Endothelial cell of umbilical vein (primary cell): ENCODE measurements around the gene SLC1A3. TPM values are rescaled to one million over a fixed set of nuclear protein-coding genes. Genes with fewer than 3 reads are reported as not detected.

Source experiments
- BruUV-seq: library from RNA; stranded (reverse); fragments of 400-500 nt; replicated peaks from 2 replicates; lab custom pipeline; 2021; lab: Mats Ljungman, UMichigan
- CTCF ChIA-PET: fragments of 300-600, 350-600 bp; sonication (Branson Sonifier 250); formaldehyde crosslinking; loops from one replicate; lab custom pipeline; 2021; ENCODE audit warnings: antibody characterized with exemption, inconsistent platforms; lab: Charles Lee
- POLR2A ChIA-PET: fragments of 300-600, 350-600 bp; sonication (Branson Sonifier 250); formaldehyde crosslinking; loops from one replicate; lab custom pipeline; 2021; ENCODE audit warnings: antibody characterized with exemption, inconsistent platforms; lab: Charles Lee
- DNase-seq: peaks from one replicate; pipeline ENCODE4 v3.0.0-alpha.2; 2011; ENCODE audit warnings: low read depth, low spot score
- FAIRE-seq: peaks from 2 replicates; lab custom pipeline; 2011; peaks lifted over from hg19 to GRCh38; lab: Jason Lieb, UNC
- H2AFZ ChIP-seq: 2 replicates; pipeline ENCODE4 v1.6.0; 2012; ENCODE audit warnings: low read depth, low read length, control low read depth, inconsistent platforms
- H3K27ac ChIP-seq: 2 replicates; pipeline ENCODE4 v1.5.1; 2011; ENCODE audit warnings: low read depth, mild to moderate bottlenecking, control low read depth, low read length, moderate library complexity; ENCODE audit not compliant: insufficient read depth
- H3K27me3 ChIP-seq, 2 experiments: 2 replicates each; pipeline versions ENCODE4 v1.6.0 to v1.6.1; 2011; ENCODE audit warnings: low read length in 2 of 2, mixed read lengths in 1 of 2; ENCODE audit not compliant: control insufficient read depth in 2 of 2, insufficient read depth in 2 of 2
- H3K36me3 ChIP-seq, 2 experiments: 2 replicates in 1 of 2; 3 replicates in 1 of 2; pipeline ENCODE4 v1.5.1; 2011; ENCODE audit warnings: low read length in 2 of 2, mild to moderate bottlenecking in 1 of 2, moderate library complexity in 1 of 2; ENCODE audit not compliant: control insufficient read depth in 2 of 2, insufficient read depth in 2 of 2; ENCODE audit errors: extremely low read depth in 1 of 2
- H3K4me1 ChIP-seq: 3 replicates; pipeline ENCODE4 v1.5.1; 2011; ENCODE audit warnings: mild to moderate bottlenecking, low read length; ENCODE audit not compliant: control insufficient read depth, insufficient read depth; ENCODE audit errors: extremely low read depth
- H3K4me2 ChIP-seq: 2 replicates; pipeline ENCODE4 v1.6.1; 2011; ENCODE audit warnings: low read length, control low read depth, mixed read lengths; ENCODE audit not compliant: insufficient read depth
- H3K4me3 ChIP-seq, 3 experiments: fragments of 200-600 bp in 1 of 3; sonication (generic), shearing (Covaris generic) in 1 of 3; replicated peaks in 1 of 3; 2 replicates each; pipeline ENCODE4 v1.5.1; 2011 to 2016; ENCODE audit warnings: control low read depth in 3 of 3, low read length in 3 of 3, mild to moderate bottlenecking in 2 of 3, inconsistent platforms in 1 of 3, low read depth in 1 of 3, moderate library complexity in 1 of 3; ENCODE audit not compliant: insufficient read depth in 1 of 3
- H3K79me2 ChIP-seq: 2 replicates; pipeline ENCODE4 v1.6.0; 2012; ENCODE audit warnings: low read length, inconsistent platforms; ENCODE audit not compliant: control insufficient read depth, insufficient read depth
- H3K9ac ChIP-seq: replicated peaks from 2 replicates; pipeline ENCODE3; 2011; ENCODE audit warnings: low read length, control low read depth; ENCODE audit not compliant: insufficient read depth; ENCODE audit errors: extremely low read depth
- H3K9me1 ChIP-seq: replicated peaks from 3 replicates; pipeline ENCODE4 v1.6.0; 2011; ENCODE audit warnings: mild to moderate bottlenecking, low read length; ENCODE audit not compliant: control insufficient read depth, insufficient read depth; ENCODE audit errors: extremely low read depth
- H3K9me3 ChIP-seq: replicated peaks from 2 replicates; pipeline ENCODE4 v1.5.1; 2012; ENCODE audit warnings: low read length, inconsistent platforms; ENCODE audit not compliant: control insufficient read depth, insufficient read depth
- H4K20me1 ChIP-seq: replicated peaks from 2 replicates; pipeline ENCODE3; 2011; ENCODE audit warnings: mild to moderate bottlenecking, low read length; ENCODE audit not compliant: control insufficient read depth, insufficient read depth; ENCODE audit errors: extremely low read depth
- EZH2 ChIP-seq: IDR thresholded peaks from 2 replicates; pipeline ENCODE4 v1.6.1; 2012; ENCODE audit warnings: borderline replicate concordance, low read depth, mild to moderate bottlenecking, moderate library complexity, low read length, inconsistent platforms; ENCODE audit not compliant: severe bottlenecking
- FOS ChIP-seq: IDR thresholded peaks from 2 replicates; pipeline ENCODE4 v1.6.1; 2011; ENCODE audit warnings: mild to moderate bottlenecking, low read length, moderate library complexity, borderline replicate concordance; ENCODE audit not compliant: insufficient read depth
- GATA2 ChIP-seq: IDR thresholded peaks from 2 replicates; pipeline ENCODE4 v1.7.0; 2011; ENCODE audit warnings: low read depth, mild to moderate bottlenecking, moderate library complexity, mixed read lengths, low read length; ENCODE audit not compliant: insufficient read length, insufficient read depth
- JUN ChIP-seq: IDR thresholded peaks from 2 replicates; pipeline ENCODE4 v1.6.1; 2011; ENCODE audit warnings: borderline replicate concordance, low read depth; ENCODE audit not compliant: insufficient read length, insufficient read depth
- MYC ChIP-seq: IDR thresholded peaks from one replicate; pipeline ENCODE4 v1.6.1; 2011; ENCODE audit warnings: mild to moderate bottlenecking, low read depth, low read length
- POLR2A ChIP-seq: IDR thresholded peaks from 2 replicates; pipeline ENCODE4 v1.6.1; 2012; ENCODE audit warnings: low read depth, mild to moderate bottlenecking, control low read depth, low read length
- POLR2AphosphoS5 ChIP-seq: IDR thresholded peaks from 2 replicates; pipeline ENCODE4 v1.6.1; 2012; ENCODE audit warnings: low read depth, mild to moderate bottlenecking, control low read depth, low read length, moderate library complexity; ENCODE audit not compliant: insufficient read depth
- dilution Hi-C: fragments of 300-500 bp; cut with MboI; formaldehyde crosslinking; loops from one replicate; pipeline ENCODE4 v1.15.0; 2019; ENCODE audit warnings: low sequenced_read_pairs; ENCODE audit not compliant: extremely low pct_ligation_motif_present
- intact Hi-C: fragments of 100-400 bp; cut with micrococcal nuclease; formaldehyde crosslinking; loops from one replicate; pipeline ENCODE4 v1.10.0; 2022
- polyA plus RNA-seq, 4 experiments: library from polyadenylated mRNA; depleted of rRNA in 3 of 4; stranded (reverse) in 3 of 4; unstranded in 1 of 4; fragments of >200 nt; gene quantifications; 2 replicates each; pipeline versions ENCODE4 v1.2.1 to v1.2.3, GENCODE V29; 2011 to 2012; ENCODE audit warnings: missing spikeins in 1 of 4
- total RNA-seq: library from RNA; stranded (reverse); gene quantifications from 2 replicates; pipeline ENCODE4 v1.2.3, GENCODE V29; 2021
- TF ChIP-seq, protein P1 (sequence below), 2 donors: IDR thresholded peaks; 1 replicate in 1 of 2; 2 replicates in 1 of 2; pipeline ENCODE4 v1.5.1; 2011; ENCODE audit warnings: low read length in 2 of 2, mild to moderate bottlenecking in 2 of 2, moderate library complexity in 2 of 2, control low read depth in 1 of 2, inconsistent platforms in 1 of 2, low read depth in 1 of 2; ENCODE audit not compliant: insufficient read depth in 1 of 2; ENCODE audit errors: extremely low read depth in 1 of 2
- TF ChIP-seq, protein P2 (sequence below): IDR thresholded peaks from 2 replicates; pipeline ENCODE4 v1.6.1; 2011; ENCODE audit not compliant: insufficient read depth, insufficient read length

SLC1A3 gene
- total and polyA plus RNA-seq, 2 donors (not counting 3 experiments of a cell fraction or from before 2014, with no cell fraction given) = 0.36 TPM; not detected in 1

DNA sequence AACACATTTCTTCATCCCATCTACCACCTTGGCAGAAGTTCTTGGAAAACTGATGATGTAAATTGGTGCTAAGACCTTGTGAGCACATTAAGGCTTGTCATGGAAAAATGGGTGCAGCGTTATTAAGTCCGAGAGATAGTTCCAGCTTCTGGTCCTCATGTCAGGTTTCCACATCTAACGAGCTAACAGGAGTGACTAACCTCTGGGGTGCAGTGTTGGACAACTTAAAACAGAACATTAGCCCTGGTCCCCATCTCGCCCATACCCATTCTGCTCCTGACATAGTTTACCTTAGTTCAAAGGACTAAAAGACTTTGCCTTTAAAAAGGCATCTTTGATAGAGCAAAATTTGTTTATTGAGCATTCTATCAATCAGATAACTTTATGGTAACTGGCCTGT is 128.0 kb downstream of the SLC1A3 start:
- no peak for FAIRE-seq
- Histone ChIP-seq H3K4me1 (no peaks in the 10 kb centered on the region), H3K36me3 (no peaks in the 10 kb centered on the region), H4K20me1 (no peaks in the 10 kb centered on the region), H3K27me3 (peaks cover 5 to 10% of the 10 kb centered on the region in 2 experiments), H3K4me2 (no peak overlapping the region), H3K9me1 (no peaks in the 10 kb centered on the region), H3K9ac (no peak overlapping the region), H3K27ac (no peak overlapping the region), H3K9me3 (no peaks in the 10 kb centered on the region), H3K4me3 (no peak overlapping the region), H3K79me2 (no peaks in the 10 kb centered on the region), H2AFZ (no peak overlapping the region)
- TF ChIP-seq, protein P1, sequence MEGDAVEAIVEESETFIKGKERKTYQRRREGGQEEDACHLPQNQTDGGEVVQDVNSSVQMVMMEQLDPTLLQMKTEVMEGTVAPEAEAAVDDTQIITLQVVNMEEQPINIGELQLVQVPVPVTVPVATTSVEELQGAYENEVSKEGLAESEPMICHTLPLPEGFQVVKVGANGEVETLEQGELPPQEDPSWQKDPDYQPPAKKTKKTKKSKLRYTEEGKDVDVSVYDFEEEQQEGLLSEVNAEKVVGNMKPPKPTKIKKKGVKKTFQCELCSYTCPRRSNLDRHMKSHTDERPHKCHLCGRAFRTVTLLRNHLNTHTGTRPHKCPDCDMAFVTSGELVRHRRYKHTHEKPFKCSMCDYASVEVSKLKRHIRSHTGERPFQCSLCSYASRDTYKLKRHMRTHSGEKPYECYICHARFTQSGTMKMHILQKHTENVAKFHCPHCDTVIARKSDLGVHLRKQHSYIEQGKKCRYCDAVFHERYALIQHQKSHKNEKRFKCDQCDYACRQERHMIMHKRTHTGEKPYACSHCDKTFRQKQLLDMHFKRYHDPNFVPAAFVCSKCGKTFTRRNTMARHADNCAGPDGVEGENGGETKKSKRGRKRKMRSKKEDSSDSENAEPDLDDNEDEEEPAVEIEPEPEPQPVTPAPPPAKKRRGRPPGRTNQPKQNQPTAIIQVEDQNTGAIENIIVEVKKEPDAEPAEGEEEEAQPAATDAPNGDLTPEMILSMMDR (IDR thresholded peaks at IDR 0.05; ENCODE audit: extremely low read depth in 1 of 2, insufficient read depth in 1 of 2, low read depth in 1 of 2, low read length in 2 of 2) = no peak
- TF ChIP-seq MYC (no peak), POLR2AphosphoS5 (no peak), FOS (no peak), EZH2 (no peak), JUN (no peak), POLR2A (no peak), GATA2 (no peak)
- TF ChIP-seq, protein P2, sequence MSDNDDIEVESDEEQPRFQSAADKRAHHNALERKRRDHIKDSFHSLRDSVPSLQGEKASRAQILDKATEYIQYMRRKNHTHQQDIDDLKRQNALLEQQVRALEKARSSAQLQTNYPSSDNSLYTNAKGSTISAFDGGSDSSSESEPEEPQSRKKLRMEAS = no peak
- no peak for DNase-seq
- dilution Hi-C loops (no loop called here), intact Hi-C loops (no loop called here)
- BruUV-seq = no TSS peak
- POLR2A ChIA-PET = no interaction called here
- CTCF ChIA-PET = interaction anchor here (0.7 to 2.0 kb wide), 4 partner anchors 10 to 271 kb away, joined by 3 to 11 read pairs (median 6); no protein-coding TSS in a partner anchor
